HCEC 1CT (cell line): ENCODE results near the gene FUT4.
A peak's percentile ranks its signal among the peaks of the same experiment; 100 is the strongest.
"Not testable (repeated sequence)": the region's sequence is repeated elsewhere in the genome, so short reads cannot be mapped to it uniquely, and the experiment has no call there.

Experiments
- DNase-seq: peaks from one replicate; pipeline ENCODE4 v3.0.0-alpha.2; 2017

Gene FUT4

DNA sequence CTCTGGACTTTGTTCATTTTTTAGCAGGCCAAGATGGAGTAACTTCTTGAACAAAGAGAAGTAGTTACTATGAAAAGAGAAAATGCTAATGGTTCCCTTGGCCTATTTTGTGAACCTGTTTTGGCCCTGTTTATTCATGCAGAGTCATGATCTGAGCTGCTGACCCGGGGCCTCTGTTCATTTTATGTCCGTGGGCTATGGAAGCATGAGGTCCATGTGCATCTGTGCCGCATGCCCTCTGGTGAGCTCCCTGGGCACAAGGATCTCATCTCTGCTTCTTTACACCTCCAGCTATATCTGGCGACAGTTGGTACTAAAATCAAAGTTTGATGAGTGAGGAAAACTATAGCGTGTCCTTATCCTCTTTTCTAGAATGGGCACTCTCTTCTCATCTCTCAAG is 24.5 kb downstream of the FUT4 start:
- no peak for DNase-seq

DNA sequence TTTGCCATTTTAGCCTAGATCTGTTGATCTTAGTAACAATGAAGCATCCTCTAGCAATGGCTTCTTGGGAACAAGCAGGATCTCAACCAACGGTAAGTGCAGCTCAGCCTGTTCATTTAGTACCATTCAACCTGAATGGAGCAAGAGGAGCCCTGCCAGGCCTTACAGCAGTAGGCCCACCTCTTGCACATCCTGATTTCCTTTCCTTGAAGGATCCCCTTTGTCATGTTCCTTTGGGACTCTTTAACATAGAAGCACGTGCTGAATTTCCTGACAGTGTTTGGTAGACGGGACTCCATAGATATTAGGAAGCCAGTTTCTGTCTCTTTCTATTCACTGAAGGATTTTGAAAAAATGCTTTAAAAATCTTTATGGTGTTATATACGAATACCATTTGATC is 25.0 kb downstream of the FUT4 start:
- no peak for DNase-seq

DNA sequence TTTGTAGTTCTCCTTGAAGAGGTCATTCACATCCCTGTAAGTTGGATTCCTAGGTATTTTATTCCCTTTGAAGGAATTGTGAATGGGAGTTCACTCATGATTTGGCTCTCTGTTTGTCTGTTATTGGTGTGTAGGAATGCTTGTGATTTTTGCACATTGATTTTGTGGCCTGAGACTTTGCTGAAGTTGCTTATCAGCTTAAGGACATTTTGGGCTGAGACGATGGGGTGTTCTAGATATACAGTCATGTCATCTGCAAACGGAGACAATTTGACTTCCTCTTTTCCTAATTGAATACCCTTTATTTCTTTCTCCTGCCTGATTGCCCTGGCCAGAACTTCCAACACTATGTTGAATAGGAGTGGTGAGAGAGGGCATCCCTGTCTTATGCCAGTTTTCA is 29.3 kb downstream of the FUT4 start:
- DNase-seq, result not testable (repeated sequence)

DNA sequence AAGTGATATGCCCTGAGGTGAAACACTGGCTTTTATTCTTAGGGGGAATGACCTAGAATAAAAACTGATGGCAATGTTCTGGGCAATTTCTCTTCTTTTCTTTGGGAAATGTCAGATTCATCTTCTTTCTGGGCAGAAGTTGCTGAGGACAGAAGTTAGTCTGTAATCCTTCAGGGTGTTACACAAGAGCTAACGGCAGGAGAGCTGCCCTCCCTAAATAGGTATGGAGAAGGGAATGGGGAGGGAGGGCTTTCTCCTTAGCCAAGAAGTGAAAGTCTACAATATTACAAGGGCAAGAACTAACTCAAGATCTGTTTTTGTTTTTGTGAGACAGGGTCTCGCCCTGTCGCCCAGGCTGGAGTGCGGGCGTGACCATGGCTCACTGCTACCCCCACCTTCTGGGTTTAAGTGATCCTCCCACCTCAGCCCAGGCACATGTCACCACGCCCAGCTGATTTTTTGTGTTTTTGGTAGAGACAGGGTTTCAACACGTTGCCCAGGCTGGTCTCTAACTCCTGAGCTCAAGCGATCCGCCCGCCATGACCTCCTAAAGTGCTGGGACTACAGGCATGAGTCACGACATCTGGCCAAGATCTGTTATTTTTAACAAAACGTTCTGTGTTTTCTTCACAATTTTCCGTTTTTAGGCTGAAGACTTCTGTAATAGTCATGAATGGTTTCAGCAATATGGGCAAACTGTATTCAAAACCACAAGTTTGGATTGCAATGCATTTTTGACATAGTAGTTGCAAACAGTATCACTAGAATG is 30.7 kb downstream of the FUT4 start:
- DNase-seq, result peak; percentile 18

DNA sequence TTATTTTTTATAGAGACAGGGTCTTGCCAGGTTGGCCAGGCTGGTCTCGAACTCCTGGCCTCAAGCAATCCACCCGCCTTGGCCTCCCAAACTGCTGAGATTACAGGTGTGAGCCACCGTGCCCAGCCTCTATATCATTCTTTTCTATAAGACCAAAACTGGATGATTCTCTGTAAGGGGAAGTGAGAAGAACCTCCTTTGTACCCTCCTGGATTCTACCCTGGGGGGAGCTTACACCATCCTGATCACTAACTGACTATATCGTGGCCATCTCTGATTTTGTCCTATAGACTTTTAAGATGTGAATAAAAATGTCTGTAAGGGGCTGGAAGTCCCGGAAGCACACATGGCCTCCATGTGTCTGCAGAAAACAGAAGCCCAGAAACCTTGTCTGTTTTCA is 32.6 kb downstream of the FUT4 start:
- no peak for DNase-seq

DNA sequence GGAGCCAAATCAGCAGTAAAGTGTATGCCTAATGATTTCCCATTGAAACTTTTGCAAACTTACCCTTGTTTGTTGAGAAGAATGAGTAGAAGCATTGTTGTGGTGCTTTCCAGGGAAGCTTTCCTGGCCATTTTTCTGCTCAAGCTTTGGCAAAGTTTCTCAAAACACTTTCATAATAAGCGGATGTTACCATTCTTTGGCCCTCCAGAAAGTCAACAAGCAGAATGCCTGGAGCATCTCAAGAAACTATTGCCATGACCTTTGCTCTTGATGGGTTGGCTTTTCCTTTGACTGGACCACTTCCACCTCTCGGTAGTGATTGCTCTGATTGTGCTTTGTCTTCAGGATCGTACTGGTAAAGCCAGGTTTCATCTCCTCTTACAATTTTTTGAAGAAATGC is 34.1 kb downstream of the FUT4 start:
- no peak for DNase-seq

DNA sequence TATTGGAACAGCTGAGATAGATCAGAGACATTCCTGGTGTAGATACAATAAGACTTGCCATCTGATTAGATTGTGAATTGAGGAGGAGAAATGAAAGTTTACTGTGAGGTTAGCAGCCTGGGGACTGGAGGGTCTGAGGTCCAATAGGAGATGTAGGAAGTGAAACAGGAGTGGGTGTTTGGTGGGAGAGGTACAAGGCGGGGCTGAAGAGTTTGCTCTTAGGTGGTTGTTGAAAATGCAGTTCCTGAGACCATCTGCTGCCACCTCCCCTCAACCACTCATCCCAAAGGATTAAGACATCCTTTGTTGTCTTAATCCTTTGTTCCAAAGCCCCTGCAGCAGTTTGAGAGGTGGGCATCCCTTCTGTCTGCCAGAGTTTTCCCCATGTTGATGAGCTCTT is 38.2 kb downstream of the FUT4 start:
- DNase-seq, result no peak

DNA sequence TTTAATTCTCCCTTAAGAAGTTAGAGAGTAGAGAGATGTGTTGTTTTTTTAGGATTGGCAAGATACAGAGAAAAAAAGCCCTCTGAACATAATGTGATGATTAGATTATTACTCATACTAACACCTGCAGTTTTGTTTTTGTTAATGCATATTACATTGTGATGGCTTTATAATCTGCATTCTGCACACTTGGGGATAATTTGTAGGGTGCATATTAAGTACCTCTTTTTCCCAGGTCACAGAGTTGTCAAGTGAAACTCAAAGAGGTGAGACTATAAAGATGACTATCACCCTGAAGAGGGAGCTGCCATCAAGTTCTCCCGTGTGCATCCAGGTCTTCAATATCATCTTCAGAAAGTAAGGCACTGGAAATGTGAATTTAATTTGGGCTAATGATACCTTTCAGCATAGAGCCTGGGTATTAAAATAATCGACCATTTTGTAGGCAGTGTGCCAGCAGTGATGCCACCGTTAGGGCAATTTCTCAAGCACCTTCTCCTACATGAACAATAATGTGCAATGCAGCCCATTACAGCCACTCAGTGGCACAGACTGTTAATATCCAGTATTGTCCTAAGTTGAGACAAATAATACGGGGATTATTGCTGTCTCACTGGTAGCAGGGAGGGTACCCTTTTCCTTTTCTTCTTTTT is 39.6 kb downstream of the FUT4 start:
- DNase-seq, result peak; percentile 11

DNA sequence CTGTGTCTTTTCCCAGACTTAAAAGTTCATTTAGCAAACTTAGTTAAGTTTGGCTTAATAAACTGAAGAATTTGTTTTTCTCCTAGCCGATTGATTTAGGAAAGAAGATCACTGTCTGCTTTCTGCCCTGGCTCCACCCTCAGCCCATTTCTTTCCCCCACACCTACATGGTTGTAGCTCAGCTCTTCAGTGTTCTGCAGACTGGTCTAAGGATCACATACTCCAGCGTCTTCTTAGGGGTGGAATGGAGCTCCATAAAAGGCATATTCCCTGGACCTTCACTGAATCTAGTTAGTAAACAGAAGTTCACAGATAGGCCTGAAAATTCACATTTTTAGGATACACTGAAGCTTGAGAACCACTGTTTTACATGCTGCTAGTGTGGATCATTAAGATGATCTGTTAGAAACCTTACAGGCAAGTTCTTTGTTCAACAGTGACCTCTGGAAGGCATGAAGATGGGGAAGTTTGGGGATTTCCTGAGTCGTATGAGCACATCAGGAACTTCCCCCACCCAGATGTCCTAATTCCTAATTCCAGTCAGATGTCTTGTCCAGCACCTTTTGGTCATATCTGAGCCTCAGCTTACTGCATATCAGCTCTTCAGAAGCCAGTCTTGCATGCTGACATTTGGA is 40.3 kb downstream of the FUT4 start:
- DNase-seq, result peak; percentile 7

DNA sequence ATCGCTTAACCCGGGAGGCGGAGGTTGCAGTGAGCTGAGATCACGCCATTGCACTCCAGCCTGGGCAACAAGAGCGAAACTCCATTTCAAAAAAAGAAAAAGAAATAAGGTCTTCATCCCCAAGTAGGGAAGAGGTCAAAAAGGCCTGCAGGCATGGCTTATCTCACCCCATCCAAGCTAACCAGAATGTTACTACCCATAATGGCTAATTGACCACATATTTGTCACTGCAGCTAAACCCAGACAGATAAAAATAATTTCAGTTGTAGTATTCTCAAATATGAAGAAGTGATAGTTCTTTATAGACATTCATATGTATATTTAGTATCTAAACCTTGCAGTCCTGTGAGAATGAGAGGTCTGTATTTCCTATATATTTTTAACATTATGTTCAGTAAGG is 41.3 kb downstream of the FUT4 start:
- DNase-seq, result no peak

DNA sequence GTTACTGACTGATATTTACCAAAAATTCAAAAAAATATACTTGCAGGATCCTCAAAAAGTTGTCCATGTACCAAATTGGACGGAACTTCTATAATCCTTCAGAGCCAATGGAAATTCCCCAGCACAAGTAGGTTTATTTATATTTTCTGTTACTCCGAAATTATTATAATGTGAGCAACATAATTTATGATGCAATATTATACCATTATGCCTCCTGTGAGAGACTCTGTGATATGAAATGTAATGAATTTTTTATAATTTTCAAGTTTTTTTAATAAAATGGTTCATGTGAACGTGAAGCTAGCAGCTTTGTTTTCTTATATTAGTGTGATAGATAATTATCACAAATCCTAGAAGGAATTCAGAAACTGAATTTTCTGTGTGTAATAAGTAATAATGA is 41.7 kb downstream of the FUT4 start:
- no peak for DNase-seq

DNA sequence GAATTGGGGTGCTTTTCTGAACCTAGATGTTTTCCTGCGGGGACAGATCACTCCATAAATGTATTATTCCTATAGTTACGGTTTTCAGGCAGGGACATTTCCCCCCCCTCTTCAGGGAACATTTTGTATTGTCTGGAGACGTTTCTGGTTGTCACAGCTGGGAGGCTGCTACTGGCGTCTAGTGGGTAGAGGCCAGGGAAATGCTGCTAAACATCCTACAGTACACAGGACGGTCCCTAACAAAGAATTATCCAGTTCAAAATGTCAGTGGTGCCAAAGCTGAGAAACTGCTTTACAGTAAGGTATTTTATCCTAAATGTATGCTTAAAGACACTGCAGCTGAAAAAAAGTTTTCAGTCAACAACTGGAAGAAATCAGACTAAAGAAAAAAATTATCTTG is 42.8 kb downstream of the FUT4 start:
- DNase-seq, result no peak

DNA sequence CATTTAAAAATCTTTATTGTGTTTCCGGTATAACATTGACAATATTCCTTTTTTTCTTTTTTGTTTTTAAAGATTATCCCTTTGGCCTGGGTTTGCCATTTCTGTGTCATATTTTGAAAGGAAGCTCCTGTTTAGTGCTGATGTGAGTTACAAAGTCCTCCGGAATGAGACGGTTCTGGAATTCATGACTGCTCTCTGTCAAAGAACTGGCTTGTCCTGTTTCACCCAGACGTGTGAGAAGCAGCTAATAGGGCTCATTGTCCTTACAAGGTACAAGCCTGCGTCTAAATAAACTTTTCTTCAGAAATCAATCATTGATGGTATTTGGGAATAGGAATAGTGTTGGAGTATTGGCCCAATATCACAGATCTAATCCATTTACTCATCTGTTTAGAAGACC is 43.3 kb downstream of the FUT4 start:
- DNase-seq, result no peak

DNA sequence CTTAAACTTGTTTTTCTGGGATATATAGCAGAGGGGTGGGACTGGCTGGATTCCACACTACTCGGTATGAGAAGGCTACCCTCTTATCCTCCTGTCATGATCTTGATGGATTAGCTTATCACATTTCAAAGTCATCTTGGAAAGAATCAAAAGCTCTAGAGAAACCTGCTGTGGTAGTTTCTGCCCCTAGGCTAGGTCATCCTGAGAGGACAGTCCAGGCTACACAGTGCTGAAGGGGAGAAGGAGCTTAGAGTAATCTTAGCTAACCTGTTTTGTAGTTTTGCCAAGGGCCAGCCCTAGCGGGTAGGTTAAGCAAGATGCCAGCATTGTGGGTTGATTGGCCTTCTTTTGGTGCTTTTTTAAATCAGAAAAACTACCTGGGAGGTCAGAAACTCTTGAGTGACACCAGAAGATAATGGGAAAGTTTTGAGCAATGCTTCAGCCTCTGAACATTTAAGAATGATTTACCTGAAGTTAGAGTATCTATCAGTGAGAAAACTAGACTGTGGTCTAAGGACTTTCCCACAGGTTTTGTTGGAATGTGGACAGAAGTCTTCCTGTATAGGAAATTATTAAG is 44.7 kb downstream of the FUT4 start:
- DNase-seq, result no peak

DNA sequence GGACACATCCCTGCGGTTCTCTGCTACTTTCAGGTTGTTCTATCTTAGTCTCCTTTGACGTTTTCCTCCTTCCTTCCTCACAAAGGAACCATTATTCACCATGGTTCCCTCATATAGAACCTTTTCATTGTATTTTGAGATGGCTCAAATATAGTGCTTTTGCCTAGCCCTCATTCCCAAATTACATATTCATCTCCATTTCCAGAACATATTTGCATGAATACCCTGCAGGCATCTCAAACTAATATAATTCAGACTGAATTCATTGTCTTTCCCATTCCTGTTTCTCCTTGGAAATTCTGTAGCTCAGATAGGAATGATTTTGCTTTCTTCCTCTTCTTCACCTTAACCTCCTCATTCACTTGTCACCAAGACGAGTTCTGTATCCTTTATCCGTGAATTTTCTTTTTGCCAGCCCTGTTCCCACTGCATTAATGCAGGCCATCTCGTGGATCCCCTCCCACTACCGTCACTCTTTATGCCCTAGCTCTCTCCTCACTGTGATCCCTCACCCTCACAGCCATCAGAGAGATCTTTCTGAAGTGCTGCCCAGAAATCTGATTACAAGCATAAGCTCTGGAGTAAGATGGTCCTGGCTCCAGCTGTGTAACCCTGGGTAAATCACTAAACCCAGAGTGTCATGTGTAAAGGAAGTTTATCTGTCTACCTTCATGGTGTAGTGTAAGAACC is 46.8 kb downstream of the FUT4 start:
- DNase-seq, result no peak

DNA sequence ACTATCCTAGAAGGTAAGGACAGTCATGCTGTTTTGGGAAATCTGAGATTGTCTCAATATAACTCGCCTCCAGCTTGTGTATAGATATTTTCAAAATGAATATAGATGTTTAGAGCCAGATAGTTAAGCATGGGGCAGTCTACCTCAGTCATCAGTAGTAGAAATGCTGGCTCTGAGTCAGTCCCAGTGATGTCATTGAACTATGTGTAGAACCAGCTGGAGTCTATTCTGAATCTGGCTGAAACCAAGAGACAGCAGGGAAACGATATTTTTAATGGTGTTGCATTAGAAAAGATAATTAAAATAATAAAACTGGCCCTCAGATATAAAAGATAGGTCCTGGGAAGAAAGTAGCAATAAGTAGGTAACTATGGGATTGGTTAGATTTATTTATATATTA is 49.3 kb downstream of the FUT4 start:
- DNase-seq, result peak; percentile 51

DNA sequence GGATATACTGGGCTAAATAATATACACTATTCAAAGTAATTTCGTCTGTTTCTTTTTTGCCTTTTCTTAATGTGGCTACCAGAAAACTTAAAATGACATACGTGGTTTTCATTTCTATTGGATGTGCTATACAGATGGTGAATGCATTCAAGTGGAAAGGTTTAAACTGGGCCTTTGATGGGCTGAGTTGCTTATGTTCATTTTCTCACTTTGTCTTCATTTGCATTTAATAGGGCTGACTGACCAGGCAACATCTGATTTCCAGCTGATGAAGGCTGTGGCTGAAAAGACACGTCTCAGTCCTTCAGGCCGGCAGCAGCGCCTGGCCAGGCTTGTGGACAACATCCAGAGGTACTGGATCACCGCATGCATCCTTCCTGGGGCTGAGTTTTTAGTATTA is 51.4 kb downstream of the FUT4 start:
- no peak for DNase-seq

DNA sequence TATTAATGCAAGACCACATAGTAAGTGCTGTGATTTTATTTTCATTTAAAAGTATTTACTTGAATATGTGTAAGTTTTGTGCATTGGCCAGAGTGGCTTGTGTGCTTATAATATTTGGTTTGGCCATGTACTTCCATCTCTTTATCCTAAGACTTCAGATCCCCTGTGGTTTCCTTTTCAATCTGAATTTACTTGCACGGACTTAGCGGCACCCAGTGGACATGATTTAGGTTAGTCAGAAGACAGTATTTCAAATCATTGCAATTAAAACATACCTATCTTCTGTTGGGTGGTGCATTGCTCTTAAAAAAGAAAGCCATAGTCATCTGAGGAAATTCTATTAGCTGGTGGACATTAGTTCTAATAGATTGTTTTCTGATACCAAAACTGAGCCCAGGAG is 54.2 kb downstream of the FUT4 start:
- DNase-seq, result peak; percentile 3
